NCI-H82 treated with DMSO at 0.1 percent for 48 hours (cell line): ENCODE results near the gene ARRB1.
"Not testable (repeated sequence)": the region's sequence is repeated elsewhere in the genome, so short reads cannot be mapped to it uniquely, and the experiment has no call there.

Experiments used
- DNase-seq: peaks from one replicate; lab custom pipeline; 2025; ENCODE audit not compliant: unreplicated experiment; lab: John Stamatoyannopoulos, UW

Gene ARRB1

GRCh38 chr11:75371949-75372876, 20.8 kb upstream of the ARRB1 start:
- DNase-seq, result no peak

GRCh38 chr11:75369560-75370255, 18.2 kb upstream of the ARRB1 start:
- no peak for DNase-seq

- not testable (repeated sequence) for DNase-seq
Observed at GRCh38 chr11:75366826-75367225, 15.4 kb upstream of the ARRB1 start.

DNA sequence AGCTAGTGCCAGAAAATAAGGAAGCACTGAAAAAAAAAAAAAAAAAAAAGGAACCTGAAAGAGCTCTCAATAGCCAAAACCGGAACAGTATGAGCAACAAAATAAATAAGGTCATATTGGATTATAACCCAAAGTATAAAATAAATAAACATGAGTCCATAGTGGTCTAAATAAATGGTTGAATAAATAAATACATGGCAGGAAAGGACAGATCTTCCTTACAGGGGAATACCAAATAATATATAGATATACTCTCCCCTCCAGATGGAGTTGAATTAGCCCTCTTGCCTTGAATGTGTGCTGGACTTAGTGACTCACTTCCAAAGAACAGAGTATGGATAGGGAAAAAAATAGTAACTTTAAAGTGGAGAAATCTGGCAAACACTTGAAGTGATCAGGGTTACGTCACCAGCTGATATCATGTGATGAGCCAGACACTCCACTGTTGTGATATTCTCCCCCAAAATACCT, 14.3 kb upstream of the ARRB1 start:
- no peak for DNase-seq

GRCh38 chr11:75362285-75362684, 10.8 kb upstream of the ARRB1 start:
- not testable (repeated sequence) for DNase-seq

DNA sequence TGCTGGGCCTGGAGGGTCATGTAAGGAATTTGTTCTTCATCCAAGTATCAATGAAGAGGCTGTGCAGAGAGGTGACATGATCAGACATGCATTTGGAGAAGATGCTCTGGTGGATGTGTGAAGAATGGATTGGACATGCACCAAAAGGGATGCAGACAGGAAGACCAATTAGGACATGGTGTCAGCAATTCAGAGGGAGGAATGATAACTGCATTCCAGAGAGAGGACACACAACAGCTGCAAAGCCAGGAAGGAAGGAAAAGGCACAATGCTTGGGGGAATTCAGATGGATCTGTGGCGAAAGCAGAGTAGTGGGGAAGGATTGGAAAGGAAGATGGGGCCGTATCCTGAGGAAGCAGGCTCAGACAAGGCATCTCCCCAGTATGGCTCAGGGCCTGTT, 5.2 kb upstream of the ARRB1 start:
- no peak for DNase-seq

- DNase-seq, result no peak
Observed at GRCh38 chr11:75355051-75355450, 3.6 kb upstream of the ARRB1 start.

- DNase-seq, result no peak
Observed at GRCh38 chr11:75352588-75353206, 1.2 kb upstream of the ARRB1 start.

DNA sequence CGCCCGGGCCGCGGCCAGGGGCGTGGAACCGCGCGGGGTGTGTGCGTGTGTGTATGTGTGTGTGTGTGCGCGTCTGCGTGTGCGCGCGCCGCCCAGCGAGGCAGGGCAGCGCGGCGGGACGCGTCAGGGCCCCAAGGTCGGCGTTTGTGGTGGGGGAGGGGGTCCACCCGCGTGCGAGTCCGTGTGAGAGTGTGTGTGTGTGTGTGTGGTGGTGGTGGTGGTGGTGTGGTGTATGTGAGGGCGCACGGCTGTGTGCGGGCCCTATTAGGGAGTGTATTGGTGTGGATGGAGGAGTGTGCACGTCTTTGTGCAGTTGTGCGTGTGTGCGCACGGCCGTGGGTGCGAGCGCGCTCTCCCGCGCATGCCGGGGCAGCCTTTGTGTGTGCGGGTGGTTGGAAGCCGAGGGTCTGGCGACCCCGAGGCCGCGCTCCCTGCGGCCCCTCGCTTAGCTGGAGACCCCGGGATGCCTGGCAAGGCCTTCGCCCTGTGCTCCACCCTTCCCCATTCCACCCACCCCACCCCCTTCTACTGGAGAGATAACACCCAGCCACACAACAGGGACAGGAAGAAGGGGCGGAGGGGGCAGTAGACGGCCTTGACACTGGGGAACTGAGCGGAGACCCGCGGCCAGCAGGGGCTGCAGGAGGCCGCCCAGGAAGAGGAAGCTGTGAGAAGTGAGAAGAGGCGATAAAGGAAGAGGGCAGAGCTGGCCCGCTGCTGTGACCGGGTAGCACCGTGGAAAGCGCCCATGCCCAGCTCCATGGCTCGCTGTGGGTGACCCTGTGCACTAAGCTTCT, 528 bp upstream of the ARRB1 start:
- DNase-seq, result peak; percentile 17

- DNase-seq, result peak; percentile 7
Observed at GRCh38 chr11:75350743-75351540, 519 bp downstream of the ARRB1 start.

GRCh38 chr11:75350122-75350742, 1.2 kb downstream of the ARRB1 start:
- no peak for DNase-seq

DNA sequence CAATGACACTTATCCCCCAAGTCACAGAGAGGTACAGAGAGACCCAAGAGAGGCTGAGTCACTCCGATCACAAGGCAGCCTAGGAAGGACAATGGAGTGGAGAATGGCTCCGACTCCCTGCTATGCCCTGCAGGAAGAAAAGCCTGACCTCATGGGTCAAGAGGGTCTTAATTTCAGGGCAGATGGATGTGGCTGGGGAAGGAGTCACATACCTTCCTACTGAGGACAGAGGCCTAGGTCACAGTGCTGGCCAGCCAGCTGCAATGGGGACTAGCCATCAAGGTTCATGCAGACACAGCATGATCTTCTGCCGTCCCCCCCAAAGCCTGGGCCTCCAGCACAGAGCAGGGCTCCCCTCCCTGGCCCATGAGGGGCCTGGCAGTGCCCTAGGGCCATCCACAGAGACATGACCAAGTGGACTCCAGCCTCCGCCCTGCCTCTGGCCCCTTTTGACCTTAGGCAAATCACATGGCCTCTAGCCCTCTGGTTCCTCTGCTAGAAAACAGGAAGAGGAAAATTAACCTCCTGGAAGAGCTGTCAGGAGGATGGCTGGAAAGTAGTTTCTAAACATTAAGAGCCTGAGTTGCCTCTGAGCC, 1.8 kb downstream of the ARRB1 start:
- DNase-seq, result no peak

DNA sequence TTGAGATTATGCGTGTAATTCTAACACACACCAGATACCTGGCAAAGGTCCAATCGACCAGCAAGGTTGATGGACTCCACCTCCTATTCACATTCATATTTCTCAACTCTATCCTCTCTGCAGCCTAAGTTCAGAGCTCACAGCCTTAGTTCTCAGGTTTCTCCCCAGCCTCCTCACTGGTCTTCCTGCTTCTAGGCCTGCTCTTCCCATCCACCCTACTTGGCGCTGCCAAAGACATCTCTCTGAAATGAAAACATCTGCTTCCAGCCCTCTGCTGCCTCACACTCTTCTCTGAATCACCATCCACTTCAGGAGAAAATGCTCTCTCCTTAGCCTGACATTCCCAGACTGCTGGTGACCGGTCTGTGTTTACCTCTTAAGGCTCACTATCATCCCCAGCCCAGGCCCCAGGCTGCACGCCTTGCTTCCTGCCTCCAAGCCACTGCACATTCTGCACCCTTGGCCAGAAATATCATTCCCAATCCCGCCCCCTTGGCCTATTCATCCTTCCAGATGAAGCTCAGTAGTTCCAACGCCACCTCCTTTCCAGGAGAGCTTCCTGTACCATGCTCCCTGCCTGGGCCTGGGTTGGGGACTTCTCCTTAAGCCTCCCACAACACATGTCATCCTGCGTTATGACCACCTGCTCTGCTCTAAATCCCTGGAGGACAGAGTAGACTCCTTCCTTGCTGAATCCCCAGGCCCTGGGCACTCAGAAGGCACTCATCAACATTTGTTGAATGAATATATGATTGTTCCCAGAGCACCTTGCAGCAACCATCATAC, 3.5 kb downstream of the ARRB1 start:
- peak; percentile 62 for DNase-seq

GRCh38 chr11:75346912-75347647, 4.4 kb downstream of the ARRB1 start:
- DNase-seq, result no peak

DNA sequence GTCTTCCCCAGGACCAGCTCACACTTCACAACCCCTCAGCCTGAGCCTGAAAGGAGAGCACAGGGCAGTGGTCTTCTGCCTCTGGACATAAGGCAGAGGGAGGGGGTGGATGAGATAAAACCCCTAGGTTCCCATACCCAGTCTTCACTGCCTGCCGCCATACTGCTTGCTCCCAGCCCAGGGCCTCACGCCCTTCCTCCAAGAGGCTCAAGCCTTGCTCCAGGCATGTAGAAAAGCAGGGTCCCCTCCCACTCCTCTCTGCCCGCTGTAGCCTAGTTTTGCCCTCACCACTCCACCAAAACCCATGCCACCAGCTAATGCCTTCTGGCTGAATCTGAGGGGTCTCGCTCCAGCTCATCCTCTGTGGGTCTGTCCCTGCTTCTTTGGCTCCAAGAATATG, 5.2 kb downstream of the ARRB1 start:
- DNase-seq, result no peak

DNA sequence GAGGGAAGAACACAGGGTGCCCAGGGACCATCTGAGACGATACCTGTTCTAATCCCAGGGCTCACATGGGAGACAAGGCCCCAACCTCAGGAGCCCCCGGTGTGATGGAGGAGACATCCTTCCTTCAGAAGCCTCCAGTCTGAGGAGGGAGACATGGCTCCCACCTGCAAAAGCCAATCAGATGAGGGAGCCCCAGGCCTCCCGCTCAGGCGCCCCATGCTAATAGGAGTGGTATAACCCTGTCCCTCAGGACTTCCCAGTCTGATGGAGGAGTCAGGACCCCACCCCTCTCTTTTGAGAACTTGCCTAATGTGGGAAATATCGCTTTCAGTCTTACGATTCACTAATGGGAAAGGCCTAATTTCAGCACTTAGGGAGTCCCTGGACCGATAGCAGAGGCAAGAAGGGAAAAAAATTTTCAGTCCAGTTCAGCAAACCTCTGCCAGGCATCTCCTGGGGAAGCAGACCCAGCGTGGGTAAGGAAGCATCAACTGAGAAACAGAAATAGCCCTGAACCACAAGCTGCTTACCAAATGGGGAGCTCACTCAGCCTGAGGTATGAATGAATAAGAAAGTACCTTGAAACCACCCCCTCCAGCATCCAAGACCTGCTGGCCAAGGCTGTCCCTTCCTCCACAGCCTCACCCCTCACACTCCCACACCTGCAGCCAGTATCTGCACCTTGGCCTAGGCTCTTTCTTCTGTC, 5.9 kb downstream of the ARRB1 start:
- DNase-seq, result no peak

GRCh38 chr11:75344761-75345454, 6.6 kb downstream of the ARRB1 start:
- DNase-seq, result no peak
